Testis (tissue), 2 donors: ENCODE measurements around the gene MUS81.

Experiments
- CTCF ChIP-seq, 3 experiments: fragments of 450-650 bp in 2 of 3; fragments of 200-600 bp in 1 of 3; sonication (generic) in 1 of 3; IDR thresholded peaks; one replicate each; pipeline ENCODE4 v1.5.1; 2016 to 2019; ENCODE audit warnings: antibody characterized with exemption in 3 of 3, mild to moderate bottlenecking in 2 of 3, moderate library complexity in 1 of 3
- POLR2A ChIP-seq: fragments of 450-650 bp; IDR thresholded peaks from one replicate; pipeline ENCODE4 v1.6.1; 2017; ENCODE audit warnings: antibody characterized with exemption, mild to moderate bottlenecking, moderate library complexity

GRCh38 chr11:65816696-65817095 lies 43.5 kb upstream of the MUS81 start:
- TF ChIP-seq CTCF (IDR thresholded peaks at IDR 0.05) (no peak), POLR2A (no peak)
